HCT116 (cell line): ENCODE results near the gene SLC24A3. TPM values are rescaled to one million over a fixed set of nuclear protein-coding genes. Genes with fewer than 3 reads are reported as not detected.

Experiments used
- ATAC-seq: fragments of 200-7000 bp; cut with Tn5 transposase; 2 replicates; pipeline ENCODE4 v1.9.1; 2020; ENCODE audit warnings: mild to moderate bottlenecking, moderate library complexity
- BruUV-seq: library from RNA; stranded (reverse); fragments of 400-500 nt; replicated peaks from 2 replicates; lab custom pipeline; 2021; lab: Mats Ljungman, UMichigan
- CTCF ChIA-PET: fragments of 300-600 bp; sonication (Branson Sonifier 250); formaldehyde crosslinking; loops from one replicate; lab custom pipeline; 2021; ENCODE audit warnings: antibody characterized with exemption; lab: Charles Lee
- POLR2A ChIA-PET: fragments of 300-600, 350-600 bp; sonication (Branson Sonifier 250); formaldehyde crosslinking; loops from one replicate; lab custom pipeline; 2021; ENCODE audit warnings: antibody characterized with exemption; lab: Charles Lee
- RAD21 ChIA-PET, 2 experiments: fragments of 300-600 bp; sonication (Branson Sonifier 250); formaldehyde crosslinking; loops; one replicate each; lab custom pipeline; 2023; ENCODE audit warnings: low total read pairs in 2 of 2; ENCODE audit not compliant: uncharacterized antibody in 2 of 2, unreplicated experiment in 2 of 2, low non-redundant PET in 1 of 2; lab: Charles Lee
- DNase-seq: peaks from one replicate; pipeline ENCODE4 v3.0.0-alpha.2; 2010; ENCODE audit warnings: low read depth, low spot score
- H2AFZ ChIP-seq: fragments of 200-600 bp; shearing (Covaris generic), sonication (generic); 2 replicates; pipeline ENCODE4 v1.6.1; 2017; ENCODE audit warnings: low read depth, mixed run types, mixed read lengths, antibody characterized with exemption, low read length; ENCODE audit not compliant: poor library complexity, severe bottlenecking
- H3K27ac ChIP-seq: 2 replicates; pipeline ENCODE4 v1.5.1; 2012; ENCODE audit warnings: low read depth, low read length
- H3K27me3 ChIP-seq: fragments of 200-600 bp; sonication (generic); 2 replicates; pipeline ENCODE4 v1.6.1; 2016; ENCODE audit warnings: mixed run types, low read length, mixed read lengths; ENCODE audit not compliant: insufficient read depth
- H3K36me3 ChIP-seq, 2 experiments: fragments of 200-500 bp in 1 of 2; fragments of 200-600 bp in 1 of 2; sonication (Bioruptor generic) in 1 of 2; sonication (generic) in 1 of 2; 2 replicates each; pipeline versions ENCODE4 v1.5.1 to v1.6.1; 2014 to 2016; ENCODE audit warnings: low read length in 2 of 2, inconsistent platforms in 1 of 2, mixed read lengths in 1 of 2, mixed run types in 1 of 2; ENCODE audit not compliant: insufficient read depth in 2 of 2, control insufficient read depth in 1 of 2
- H3K4me1 ChIP-seq, 2 experiments: fragments of 200-600 bp in 1 of 2; sonication (generic) in 1 of 2; 2 replicates each; pipeline versions ENCODE4 v1.5.1 to v1.6.1; 2012 to 2017; ENCODE audit warnings: low read length in 2 of 2, inconsistent platforms in 1 of 2, mild to moderate bottlenecking in 1 of 2, mixed read lengths in 1 of 2, mixed run types in 1 of 2, moderate library complexity in 1 of 2; ENCODE audit not compliant: insufficient read depth in 2 of 2, control insufficient read depth in 1 of 2
- H3K4me2 ChIP-seq: fragments of 200-600 bp; sonication (generic); 2 replicates; pipeline ENCODE4 v1.6.1; 2017; ENCODE audit warnings: mixed run types, low read length, mixed read lengths
- H3K4me3 ChIP-seq, 2 experiments: fragments of 200-600 bp in 1 of 2; sonication (generic) in 1 of 2; replicated peaks in 1 of 2; 2 replicates each; pipeline ENCODE4 v1.5.1; 2011 to 2016; ENCODE audit warnings: low read length in 2 of 2, control low read depth in 1 of 2, low read depth in 1 of 2, mild to moderate bottlenecking in 1 of 2, mixed read lengths in 1 of 2, mixed run types in 1 of 2
- H3K79me2 ChIP-seq: fragments of 200-600 bp; sonication (generic); 2 replicates; pipeline ENCODE4 v1.6.1; 2017; ENCODE audit warnings: mild to moderate bottlenecking, mixed run types, low read length, moderate library complexity, mixed read lengths; ENCODE audit not compliant: insufficient read depth
- H3K9ac ChIP-seq: fragments of 200-600 bp; sonication (generic); 2 replicates; pipeline ENCODE4 v1.6.1; 2016; ENCODE audit warnings: low read length, mixed read lengths
- H3K9me2 ChIP-seq: fragments of 200-600 bp; sonication (generic), shearing (Covaris generic); 2 replicates; pipeline ENCODE4 v1.6.1; 2017; ENCODE audit warnings: mixed run types, mild to moderate bottlenecking, moderate library complexity; ENCODE audit not compliant: insufficient read depth
- H3K9me3 ChIP-seq, 2 experiments: fragments of 200-500 bp in 1 of 2; fragments of 200-600 bp in 1 of 2; sonication (Bioruptor generic) in 1 of 2; sonication (generic) in 1 of 2; 2 replicates each; pipeline ENCODE4 v1.6.1; 2014 to 2017; ENCODE audit warnings: low read length in 2 of 2, mixed read lengths in 2 of 2, inconsistent platforms in 1 of 2, low read depth in 1 of 2, mild to moderate bottlenecking in 1 of 2, mixed run types in 1 of 2, moderate library complexity in 1 of 2; ENCODE audit not compliant: control insufficient read depth in 1 of 2, insufficient read depth in 1 of 2
- H4K20me1 ChIP-seq: fragments of 200-600 bp; sonication (generic), shearing (Covaris generic); 2 replicates; pipeline ENCODE4 v1.6.1; 2017; ENCODE audit warnings: mixed run types, mild to moderate bottlenecking, moderate library complexity; ENCODE audit not compliant: insufficient read depth
- ATF3 ChIP-seq: IDR thresholded peaks from 2 replicates; pipeline ENCODE4 v1.6.1; 2012
- CBX3 ChIP-seq: IDR thresholded peaks from 2 replicates; pipeline ENCODE4 v1.6.1; 2012; ENCODE audit warnings: low read depth
- CTCF ChIP-seq, 3 experiments: fragments of 200-600 bp in 1 of 3; sonication (generic) in 1 of 3; IDR thresholded peaks in 2 of 3; conservative IDR thresholded peaks in 1 of 3; 2 replicates each; pipeline ENCODE4 v1.5.1; 2012 to 2017; ENCODE audit warnings: low read depth in 2 of 3, low read length in 2 of 3, antibody characterized with exemption in 1 of 3, borderline replicate concordance in 1 of 3, control low read depth in 1 of 3, mild to moderate bottlenecking in 1 of 3, mixed read lengths in 1 of 3, mixed run types in 1 of 3, moderate library complexity in 1 of 3; ENCODE audit not compliant: insufficient read depth in 1 of 3
- EGR1 ChIP-seq: IDR thresholded peaks from 2 replicates; pipeline ENCODE4 v1.6.1; 2012; ENCODE audit warnings: low read depth
- ELF1 ChIP-seq: IDR thresholded peaks from 2 replicates; pipeline ENCODE4 v1.6.1; 2012; ENCODE audit warnings: low read depth, borderline replicate concordance
- EZH2phosphoT487 ChIP-seq: fragments of 200-600 bp; IDR thresholded peaks from 2 replicates; pipeline ENCODE4 v1.6.1; 2018; ENCODE audit warnings: antibody characterized with exemption, borderline replicate concordance
- FOSL1 ChIP-seq: IDR thresholded peaks from 2 replicates; pipeline ENCODE4 v1.6.1; 2012; ENCODE audit warnings: low read depth
- JUND ChIP-seq: IDR thresholded peaks from 2 replicates; pipeline ENCODE4 v1.6.1; 2012
- MAX ChIP-seq: IDR thresholded peaks from 2 replicates; pipeline ENCODE4 v1.6.1; 2012
- POLR2A ChIP-seq: IDR thresholded peaks from 2 replicates; pipeline ENCODE4 v1.7.0; 2011; ENCODE audit warnings: borderline replicate concordance; ENCODE audit not compliant: insufficient read depth, insufficient read length; ENCODE audit errors: extremely low read depth
- POLR2AphosphoS5 ChIP-seq: IDR thresholded peaks from 2 replicates; pipeline ENCODE4 v1.6.1; 2011; ENCODE audit warnings: mild to moderate bottlenecking, low read depth, low read length, moderate library complexity
- RAD21 ChIP-seq: IDR thresholded peaks from 2 replicates; pipeline ENCODE4 v1.6.1; 2012; ENCODE audit warnings: low read depth, mild to moderate bottlenecking
- REST ChIP-seq: IDR thresholded peaks from 2 replicates; pipeline ENCODE4 v1.6.1; 2012; ENCODE audit warnings: low read depth
- SIN3A ChIP-seq: IDR thresholded peaks from 2 replicates; pipeline ENCODE4 v1.6.1; 2012; ENCODE audit warnings: low read depth
- SP1 ChIP-seq: IDR thresholded peaks from 2 replicates; pipeline ENCODE4 v1.6.1; 2012; ENCODE audit warnings: low read depth
- SRF ChIP-seq: IDR thresholded peaks from 2 replicates; pipeline ENCODE4 v1.6.1; 2012; ENCODE audit warnings: low read depth
- TCF7L2 ChIP-seq: IDR thresholded peaks from 2 replicates; pipeline ENCODE4 v1.7.0; 2011; ENCODE audit warnings: borderline replicate concordance, inconsistent platforms; ENCODE audit not compliant: insufficient read depth, insufficient read length; ENCODE audit errors: extremely low read depth
- YY1 ChIP-seq: IDR thresholded peaks from 2 replicates; pipeline ENCODE4 v1.6.1; 2011; ENCODE audit warnings: low read length, low read depth, moderate library complexity, mild to moderate bottlenecking; ENCODE audit not compliant: insufficient replicate concordance; ENCODE audit errors: extremely low read depth
- ZFX ChIP-seq: fragments of 450-650 bp; IDR thresholded peaks from 2 replicates; pipeline ENCODE4 v1.6.1; 2017
- ZNF274 ChIP-seq: fragments of 200-500 bp; sonication (Bioruptor generic); IDR thresholded peaks from 2 replicates; pipeline ENCODE4 v1.6.1; 2014; ENCODE audit warnings: mild to moderate bottlenecking, low read depth, low read length, inconsistent platforms
- intact Hi-C: fragments of 100-400 bp; cut with micrococcal nuclease; formaldehyde crosslinking; loops from 2 replicates; pipeline ENCODE4 v1.10.0; 2022
- total RNA-seq: library from RNA; stranded (reverse); gene quantifications from one replicate; pipeline ENCODE4 v1.2.1, GENCODE V29; 2021; ENCODE audit not compliant: unreplicated experiment

Gene SLC24A3
- total RNA-seq, 1 experiment from 2014 or later: not detected

- no peaks in the 10 kb centered on the region for H3K9me2 ChIP-seq
- H2AFZ ChIP-seq: no peak overlapping the region
- no peak overlapping the region for H3K27ac ChIP-seq
- no peaks in the 10 kb centered on the region for H3K79me2 ChIP-seq
- no peaks in the 10 kb centered on the region for H3K27me3 ChIP-seq
- no peak overlapping the region for H3K4me3 ChIP-seq
- ATAC-seq: no peak
- BruUV-seq: no TSS peak
- RAD21 ChIA-PET: no interaction called here
- H4K20me1 ChIP-seq: no peaks in the 10 kb centered on the region
- peaks cover 0 to 5% of the 10 kb centered on the region in 2 experiments; a peak in 2 of 4 replicates for H3K9me3 ChIP-seq
- no peaks in the 10 kb centered on the region for H3K4me1 ChIP-seq
- no peaks in the 10 kb centered on the region for H3K36me3 ChIP-seq
- intact Hi-C loops: no loop called here
- POLR2A ChIA-PET: no interaction called here
- H3K4me2 ChIP-seq: no peak overlapping the region
- TF ChIP-seq SIN3A (no peak), SP1 (no peak), EGR1 (no peak), MAX (no peak), ATF3 (no peak), REST (no peak), RAD21 (no peak), ZNF274 (no peak), ELF1 (no peak), POLR2AphosphoS5 (no peak), POLR2A (no peak), JUND (no peak), SRF (no peak), YY1 (no peak), FOSL1 (no peak), TCF7L2 (no peak), EZH2phosphoT487 (no peak), ZFX (no peak), CBX3 (no peak), CTCF (IDR thresholded peaks at IDR 0.05 in 2 of 3, conservative IDR thresholded peaks at IDR 0.05 in 1 of 3; ENCODE audit: borderline replicate concordance in 1 of 3, insufficient read depth in 1 of 3, low read depth in 2 of 3, low read length in 2 of 3) (no peak)
- CTCF ChIA-PET: no interaction called here
- no peak for DNase-seq
- H3K9ac ChIP-seq: no peak overlapping the region
Observed at GRCh38 chr20:19446246-19446645, 233.8 kb downstream of the SLC24A3 start.
